Breast epithelium (tissue), 3 donors: ENCODE measurements around the gene SSB.

ENCODE experiments used
- CTCF ChIP-seq, 3 donors: fragments of 450-650 bp; IDR thresholded peaks; one replicate each; pipeline ENCODE4 v1.5.1; 2016 to 2017; ENCODE audit warnings: antibody characterized with exemption in 3 of 3, mild to moderate bottlenecking in 3 of 3, moderate library complexity in 3 of 3
- POLR2A ChIP-seq: fragments of 450-650 bp; IDR thresholded peaks from one replicate; pipeline ENCODE4 v1.6.1; 2016; ENCODE audit warnings: antibody characterized with exemption, mild to moderate bottlenecking, moderate library complexity

DNA sequence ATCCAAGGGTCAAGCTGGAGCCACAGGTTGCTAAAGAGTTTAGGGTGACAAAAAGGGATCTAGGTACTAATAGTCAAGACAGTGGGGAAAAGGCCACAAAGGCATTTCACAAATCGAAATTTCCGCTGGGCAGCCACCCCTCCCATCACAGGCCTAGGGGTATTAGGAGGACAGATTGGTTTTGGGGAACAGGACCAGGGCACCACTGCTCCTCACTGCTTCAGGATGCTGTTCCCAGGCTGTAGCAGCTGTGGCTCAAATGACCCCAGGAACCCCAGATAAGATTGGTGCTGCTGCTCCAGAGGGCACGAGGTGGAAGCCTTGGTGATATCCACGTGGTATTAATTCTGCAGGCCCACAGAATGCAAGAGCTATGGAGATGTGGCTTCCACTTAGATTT lies 42.3 kb upstream of the SSB start:
- TF ChIP-seq CTCF (IDR thresholded peaks at IDR 0.05) (no peak), POLR2A (no peak)
